Fibroblast of lung (primary cell): ENCODE data around the gene UFC1.

ENCODE experiments used
- CTCF ChIP-seq, 2 donors: IDR thresholded peaks in 1 of 2; conservative IDR thresholded peaks in 1 of 2; 1 replicate in 1 of 2; 2 replicates in 1 of 2; pipeline ENCODE4 v1.5.1; 2011 to 2012; ENCODE audit warnings: low read length in 2 of 2, control low read depth in 1 of 2, inconsistent platforms in 1 of 2, low read depth in 1 of 2, mild to moderate bottlenecking in 1 of 2
- EZH2 ChIP-seq: IDR thresholded peaks from 2 replicates; pipeline ENCODE4 v1.5.1; 2012; ENCODE audit warnings: low read length, control low read depth, mild to moderate bottlenecking; ENCODE audit errors: missing control alignments

- TF ChIP-seq CTCF (conservative IDR thresholded peaks at IDR 0.05 in 1 of 2, IDR thresholded peaks at IDR 0.05 in 1 of 2; ENCODE audit: low read depth in 1 of 2, low read length in 2 of 2) (no peak), EZH2 (no peak)
These were observed 34.6 kb downstream of the UFC1 start for GRCh38 chr1:161188381-161188780.
